ENCODE measurements around the gene ARMS2.

Gene ARMS2

GRCh38 chr10:122421054-122421625, 33.3 kb upstream of the ARMS2 start:
- H3K27ac ChIP-seq = no peak overlapping the region
- TF ChIP-seq ZFX (IDR thresholded peaks at IDR 0.05; ENCODE audit: borderline replicate concordance) (no peak), CTCF (IDR thresholded peaks at IDR 0.05) (no peak)

- TF ChIP-seq ZFX (IDR thresholded peaks at IDR 0.05; ENCODE audit: borderline replicate concordance) = no peak
- no peak for TF ChIP-seq CTCF (IDR thresholded peaks at IDR 0.05)
- no peak overlapping the region for H3K27ac ChIP-seq
Measured at GRCh38 chr10:122421742-122422141, 32.7 kb upstream of the ARMS2 start.

- TF ChIP-seq CTCF (IDR thresholded peaks at IDR 0.05) (no peak), ZFX (IDR thresholded peaks at IDR 0.05; ENCODE audit: borderline replicate concordance) (no peak)
- no peak overlapping the region for H3K27ac ChIP-seq
Measured at GRCh38 chr10:122422266-122422989, 32.0 kb upstream of the ARMS2 start.

GRCh38 chr10:122424059-122424458, 30.4 kb upstream of the ARMS2 start:
- TF ChIP-seq ZFX (IDR thresholded peaks at IDR 0.05; ENCODE audit: borderline replicate concordance) = no peak
- TF ChIP-seq CTCF (IDR thresholded peaks at IDR 0.05) = no peak
- no peak overlapping the region for H3K27ac ChIP-seq

- TF ChIP-seq CTCF (IDR thresholded peaks at IDR 0.05) (no peak), ZFX (IDR thresholded peaks at IDR 0.05; ENCODE audit: borderline replicate concordance) (no peak)
- H3K27ac ChIP-seq = no peak overlapping the region
Measured at GRCh38 chr10:122426829-122427228, 27.6 kb upstream of the ARMS2 start.

- H3K27ac ChIP-seq = no peak overlapping the region
- no peak for TF ChIP-seq ZFX (IDR thresholded peaks at IDR 0.05; ENCODE audit: borderline replicate concordance)
- no peak for TF ChIP-seq CTCF (IDR thresholded peaks at IDR 0.05)
Measured at GRCh38 chr10:122427280-122427679, 27.2 kb upstream of the ARMS2 start.

- TF ChIP-seq CTCF (IDR thresholded peaks at IDR 0.05) (peak; percentile 78), ZFX (IDR thresholded peaks at IDR 0.05; ENCODE audit: borderline replicate concordance) (no peak)
- no peak overlapping the region for H3K27ac ChIP-seq
Measured at GRCh38 chr10:122435212-122435827, 19.1 kb upstream of the ARMS2 start.
